ENCODE results near the gene CD53. TPM values are rescaled to one million over a fixed set of nuclear protein-coding genes. Genes with fewer than 3 reads are reported as not detected.
"Not testable (repeated sequence)": the region's sequence is repeated elsewhere in the genome, so short reads cannot be mapped to it uniquely, and the experiment has no call there.

CD53 gene
- total RNA-seq, 1 experiment from 2014 or later: 0.96 TPM

- ChIA-PET POLR2A (no interaction called here), CTCF (no interaction called here), RAD21 (ENCODE audit: low non-redundant PET in 1 of 2, low total read pairs in 2 of 2, uncharacterized antibody in 2 of 2, unreplicated experiment in 2 of 2) (no interaction called here)
- Histone ChIP-seq H3K27ac (ENCODE audit: low read depth, low read length) (no peak overlapping the region), H3K4me2 (ENCODE audit: low read length) (no peak overlapping the region), H3K9me2 (ENCODE audit: insufficient read depth) (no peaks in the 10 kb centered on the region), H3K27me3 (ENCODE audit: insufficient read depth, low read length) (peaks cover 64% of the 10 kb centered on the region), H3K4me1 (ENCODE audit: control insufficient read depth in 1 of 2, insufficient read depth in 2 of 2, low read length in 2 of 2) (no peaks in the 10 kb centered on the region), H3K9ac (ENCODE audit: low read length) (no peak overlapping the region), H3K4me3 (replicated peaks in 1 of 2; ENCODE audit: low read depth in 1 of 2, low read length in 2 of 2) (no peak overlapping the region), H3K79me2 (ENCODE audit: insufficient read depth, low read length) (no peaks in the 10 kb centered on the region), H4K20me1 (ENCODE audit: insufficient read depth) (no peaks in the 10 kb centered on the region), H3K36me3 (ENCODE audit: control insufficient read depth in 1 of 2, insufficient read depth in 2 of 2, low read length in 2 of 2) (no peaks in the 10 kb centered on the region), H2AFZ (ENCODE audit: low read depth, low read length, poor library complexity, severe bottlenecking) (no peak overlapping the region), H3K9me3 (ENCODE audit: control insufficient read depth in 1 of 2, insufficient read depth in 1 of 2, low read depth in 1 of 2, low read length in 2 of 2) (no peaks in the 10 kb centered on the region)
- intact Hi-C loops (cut with micrococcal nuclease): no loop called here
- TF ChIP-seq MAX (IDR thresholded peaks at IDR 0.05) (no peak), ZFX (IDR thresholded peaks at IDR 0.05) (no peak)
- ATAC-seq (no peak), DNase-seq (ENCODE audit: low read depth, low spot score) (no peak)
- BruUV-seq (replicated peaks): no TSS peak
Measured at GRCh38 chr1:110824192-110824591, 48.8 kb upstream of the CD53 start.

GRCh38 chr1:110829955-110830553 lies 42.9 kb upstream of the CD53 start:
- no peak overlapping the region for H3K4me3 ChIP-seq (replicated peaks in 1 of 2; ENCODE audit: low read depth in 1 of 2, low read length in 2 of 2)
- no peaks in the 10 kb centered on the region for H3K9me3 ChIP-seq (ENCODE audit: control insufficient read depth in 1 of 2, insufficient read depth in 1 of 2, low read depth in 1 of 2, low read length in 2 of 2)
- no peaks in the 10 kb centered on the region for H3K79me2 ChIP-seq (ENCODE audit: insufficient read depth, low read length)
- ATAC-seq: peak; percentile 96
- no peaks in the 10 kb centered on the region for H4K20me1 ChIP-seq (ENCODE audit: insufficient read depth)
- H3K4me2 ChIP-seq (ENCODE audit: low read length): no peak overlapping the region
- H3K9ac ChIP-seq (ENCODE audit: low read length): no peak overlapping the region
- ChIA-PET POLR2A (no interaction called here), RAD21 (ENCODE audit: low non-redundant PET in 1 of 2, low total read pairs in 2 of 2, uncharacterized antibody in 2 of 2, unreplicated experiment in 2 of 2) (no interaction called here), CTCF (interaction anchor here (0.6 to 2.0 kb wide), 12 partner anchors 10 to 211 kb away, joined by 3 to 6 read pairs (median 4); no protein-coding TSS in a partner anchor)
- DNase-seq (ENCODE audit: low read depth, low spot score): peak; percentile 45
- H3K4me1 ChIP-seq (ENCODE audit: control insufficient read depth in 1 of 2, insufficient read depth in 2 of 2, low read length in 2 of 2): no peaks in the 10 kb centered on the region
- BruUV-seq (replicated peaks): no TSS peak
- no peak overlapping the region for H2AFZ ChIP-seq (ENCODE audit: low read depth, low read length, poor library complexity, severe bottlenecking)
- H3K36me3 ChIP-seq (ENCODE audit: control insufficient read depth in 1 of 2, insufficient read depth in 2 of 2, low read length in 2 of 2): no peaks in the 10 kb centered on the region
- TF ChIP-seq CTCF (IDR thresholded peaks at IDR 0.05 in 2 of 3, conservative IDR thresholded peaks at IDR 0.05 in 1 of 3; ENCODE audit: borderline replicate concordance in 1 of 3, insufficient read depth in 1 of 3, low read depth in 2 of 3, low read length in 2 of 3) (peak; percentile 37 to 90 (median 87); a peak in 5 of 6 replicates), RAD21 (IDR thresholded peaks at IDR 0.05; ENCODE audit: low read depth) (peak; percentile 45), POLR2A (IDR thresholded peaks at IDR 0.05; ENCODE audit: borderline replicate concordance, extremely low read depth, insufficient read depth, insufficient read length) (no peak), ZNF274 (IDR thresholded peaks at IDR 0.05; ENCODE audit: low read depth, low read length) (no peak)
- no peaks in the 10 kb centered on the region for H3K9me2 ChIP-seq (ENCODE audit: insufficient read depth)
- H3K27me3 ChIP-seq (ENCODE audit: insufficient read depth, low read length): peaks cover 47% of the 10 kb centered on the region
- intact Hi-C loops (cut with micrococcal nuclease): loop anchor here (2.0 kb wide), 1 partner anchor 49 kb away; no protein-coding TSS in a partner anchor
- no peak overlapping the region for H3K27ac ChIP-seq (ENCODE audit: low read depth, low read length)

- intact Hi-C loops (cut with micrococcal nuclease); H3K4me3 ChIP-seq (replicated peaks in 1 of 2; ENCODE audit: low read depth in 1 of 2, low read length in 2 of 2); CTCF ChIA-PET; H3K27ac ChIP-seq (ENCODE audit: low read depth, low read length); H3K36me3 ChIP-seq (ENCODE audit: control insufficient read depth in 1 of 2, insufficient read depth in 2 of 2, low read length in 2 of 2); BruUV-seq (replicated peaks); H3K4me2 ChIP-seq (ENCODE audit: low read length); POLR2A ChIA-PET; RAD21 ChIA-PET (ENCODE audit: low non-redundant PET in 1 of 2, low total read pairs in 2 of 2, uncharacterized antibody in 2 of 2, unreplicated experiment in 2 of 2); H3K79me2 ChIP-seq (ENCODE audit: insufficient read depth, low read length); H3K9ac ChIP-seq (ENCODE audit: low read length); H2AFZ ChIP-seq (ENCODE audit: low read depth, low read length, poor library complexity, severe bottlenecking); DNase-seq (ENCODE audit: low read depth, low spot score); ATAC-seq; H4K20me1 ChIP-seq (ENCODE audit: insufficient read depth); H3K9me2 ChIP-seq (ENCODE audit: insufficient read depth); H3K9me3 ChIP-seq (ENCODE audit: control insufficient read depth in 1 of 2, insufficient read depth in 1 of 2, low read depth in 1 of 2, low read length in 2 of 2); H3K4me1 ChIP-seq (ENCODE audit: control insufficient read depth in 1 of 2, insufficient read depth in 2 of 2, low read length in 2 of 2): not testable (repeated sequence)
- peaks cover 41% of the 10 kb centered on the region for H3K27me3 ChIP-seq (ENCODE audit: insufficient read depth, low read length)
Measured at GRCh38 chr1:110833779-110834178, 39.2 kb upstream of the CD53 start.

All from HCT116 (cell line).